Peyer's patch (tissue), 4 donors: Measurements from ENCODE around the gene BTBD1. TPM values are rescaled to one million over a fixed set of nuclear protein-coding genes. Genes with fewer than 3 reads are reported as not detected.
A peak's percentile ranks its signal among the peaks of the same experiment; 100 is the strongest.

ENCODE experiments used
- DNase-seq, 3 donors: peaks; one replicate each; pipeline ENCODE4 v3.0.0-alpha.2; 2017 to 2019
- H3K27ac ChIP-seq, 4 donors: fragments of 200-600 bp; sonication (generic); one replicate each; pipeline ENCODE4 v1.5.1; 2016 to 2019
- H3K27me3 ChIP-seq, 2 donors: fragments of 200-600 bp; sonication (generic); one replicate each; pipeline ENCODE4 v1.5.1; 2019
- H3K36me3 ChIP-seq, 3 donors: fragments of 200-600 bp; sonication (generic); one replicate each; pipeline ENCODE4 v1.5.1; 2016 to 2019
- H3K4me1 ChIP-seq, 4 donors: fragments of 200-600 bp; sonication (generic); one replicate each; pipeline ENCODE4 v1.5.1; 2016 to 2019
- H3K4me3 ChIP-seq, 4 donors: fragments of 200-600 bp; sonication (generic); 1 replicate in 3 of 4; 2 replicates in 1 of 4; pipeline ENCODE4 v1.5.1; 2016 to 2019; ENCODE audit warnings: mild to moderate bottlenecking in 1 of 4
- H3K9me3 ChIP-seq, 4 donors: fragments of 200-600 bp; sonication (generic); one replicate each; pipeline ENCODE4 v1.5.1; 2016 to 2019; ENCODE audit warnings: mild to moderate bottlenecking in 1 of 4
- POLR2A ChIP-seq, 2 donors: fragments of 450-650 bp; IDR thresholded peaks; one replicate each; pipeline ENCODE4 v1.5.1; 2017; ENCODE audit warnings: antibody characterized with exemption in 2 of 2, mild to moderate bottlenecking in 2 of 2, moderate library complexity in 2 of 2
- total RNA-seq, 4 donors: library from RNA; depleted of rRNA; stranded (reverse); fragments of >200 nt; gene quantifications; one replicate each; pipeline ENCODE4 v1.1.0, GENCODE V29; 2016
- TF ChIP-seq, protein P1 (sequence below), 6 experiments: fragments of 450-650 bp in 4 of 6; fragments of 200-600 bp in 2 of 6; sonication (generic) in 1 of 6; IDR thresholded peaks; one replicate each; pipeline ENCODE4 v1.5.1; 2017 to 2019; ENCODE audit warnings: antibody characterized with exemption in 6 of 6, mild to moderate bottlenecking in 3 of 6, moderate library complexity in 1 of 6

Gene BTBD1
- total RNA-seq, 4 donors from 2014 or later, result 58.7 to 74.6 (median 68.9) TPM

DNA sequence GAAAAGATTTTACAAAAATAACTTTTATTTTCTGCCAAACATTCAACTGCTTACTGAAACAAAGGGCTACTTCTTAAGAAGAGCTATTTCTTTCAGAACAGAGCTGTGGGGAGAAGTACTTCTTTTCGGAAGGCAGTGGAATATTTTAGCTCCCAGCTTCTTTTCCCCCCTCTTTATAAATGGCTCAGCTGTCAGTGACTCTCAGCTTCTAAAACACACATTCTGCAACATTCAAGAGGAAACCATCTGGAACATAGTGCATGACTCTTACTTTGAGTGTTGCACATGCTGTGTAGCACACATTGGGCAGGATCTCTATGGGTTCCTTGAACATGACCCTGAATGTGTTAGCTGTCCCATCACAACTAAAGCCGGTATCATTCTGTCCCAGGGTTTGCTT, 48.6 kb downstream of the BTBD1 start:
- H3K27ac ChIP-seq, result no peak overlapping the region
- H3K4me1 ChIP-seq, result no peaks in the 10 kb centered on the region
- no peaks in the 10 kb centered on the region for H3K9me3 ChIP-seq
- no peak for DNase-seq
- no peaks in the 10 kb centered on the region for H3K27me3 ChIP-seq
- TF ChIP-seq, protein P1, sequence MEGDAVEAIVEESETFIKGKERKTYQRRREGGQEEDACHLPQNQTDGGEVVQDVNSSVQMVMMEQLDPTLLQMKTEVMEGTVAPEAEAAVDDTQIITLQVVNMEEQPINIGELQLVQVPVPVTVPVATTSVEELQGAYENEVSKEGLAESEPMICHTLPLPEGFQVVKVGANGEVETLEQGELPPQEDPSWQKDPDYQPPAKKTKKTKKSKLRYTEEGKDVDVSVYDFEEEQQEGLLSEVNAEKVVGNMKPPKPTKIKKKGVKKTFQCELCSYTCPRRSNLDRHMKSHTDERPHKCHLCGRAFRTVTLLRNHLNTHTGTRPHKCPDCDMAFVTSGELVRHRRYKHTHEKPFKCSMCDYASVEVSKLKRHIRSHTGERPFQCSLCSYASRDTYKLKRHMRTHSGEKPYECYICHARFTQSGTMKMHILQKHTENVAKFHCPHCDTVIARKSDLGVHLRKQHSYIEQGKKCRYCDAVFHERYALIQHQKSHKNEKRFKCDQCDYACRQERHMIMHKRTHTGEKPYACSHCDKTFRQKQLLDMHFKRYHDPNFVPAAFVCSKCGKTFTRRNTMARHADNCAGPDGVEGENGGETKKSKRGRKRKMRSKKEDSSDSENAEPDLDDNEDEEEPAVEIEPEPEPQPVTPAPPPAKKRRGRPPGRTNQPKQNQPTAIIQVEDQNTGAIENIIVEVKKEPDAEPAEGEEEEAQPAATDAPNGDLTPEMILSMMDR (IDR thresholded peaks at IDR 0.05), result no peak
- no peak for TF ChIP-seq POLR2A (IDR thresholded peaks at IDR 0.05)
- peaks cover 0 to 51% (median 0%) of the 10 kb centered on the region in 3 donors for H3K36me3 ChIP-seq
- H3K4me3 ChIP-seq, result no peak overlapping the region

- H3K4me1 ChIP-seq, result peaks cover 0 to 7% (median 1%) of the 10 kb centered on the region in 4 donors
- H3K27me3 ChIP-seq, result no peaks in the 10 kb centered on the region
- no peak for DNase-seq
- no peak overlapping the region for H3K4me3 ChIP-seq
- no peaks in the 10 kb centered on the region for H3K9me3 ChIP-seq
- H3K36me3 ChIP-seq, result peaks cover 0 to 46% (median 0%) of the 10 kb centered on the region in 3 donors
- TF ChIP-seq, protein P1 (IDR thresholded peaks at IDR 0.05), result no peak
- no peak for TF ChIP-seq POLR2A (IDR thresholded peaks at IDR 0.05)
- H3K27ac ChIP-seq, result no peak overlapping the region
Measured at GRCh38 chr15:83016906-83017305, 50.1 kb downstream of the BTBD1 start.

DNA sequence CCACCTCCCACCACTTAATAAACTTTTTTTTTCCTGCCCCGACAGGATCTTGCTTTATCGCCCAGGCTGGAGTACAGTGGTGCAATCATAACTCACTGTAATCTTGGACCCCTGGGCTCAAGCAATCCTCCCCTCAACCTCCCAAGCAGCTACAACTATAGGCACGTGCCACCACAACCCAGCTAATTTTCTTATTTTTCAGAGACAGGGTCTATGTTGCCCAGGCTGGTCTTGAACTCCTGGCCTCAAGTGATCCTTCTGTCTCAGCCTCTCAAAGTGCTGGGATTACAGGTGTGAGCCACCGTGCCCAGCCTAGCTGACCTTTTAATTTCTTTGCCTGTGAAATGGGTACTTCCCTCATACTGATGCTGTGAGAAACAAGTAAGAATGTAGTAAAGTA, 51.7 kb downstream of the BTBD1 start:
- Histone ChIP-seq H3K9me3 (no peaks in the 10 kb centered on the region), H3K27ac (no peak overlapping the region), H3K36me3 (peaks cover 0 to 37% (median 0%) of the 10 kb centered on the region in 3 donors), H3K4me3 (no peak overlapping the region), H3K27me3 (no peaks in the 10 kb centered on the region), H3K4me1 (peaks cover 0 to 13% (median 6%) of the 10 kb centered on the region in 4 donors)
- TF ChIP-seq, protein P1 (IDR thresholded peaks at IDR 0.05), result no peak
- no peak for TF ChIP-seq POLR2A (IDR thresholded peaks at IDR 0.05)
- no peak for DNase-seq

GRCh38 chr15:83014205-83014653, 52.8 kb downstream of the BTBD1 start:
- Histone ChIP-seq H3K36me3 (peaks cover 0 to 32% (median 0%) of the 10 kb centered on the region in 3 donors), H3K27ac (no peak overlapping the region), H3K4me3 (no peak overlapping the region), H3K9me3 (no peaks in the 10 kb centered on the region), H3K27me3 (no peaks in the 10 kb centered on the region), H3K4me1 (peaks cover 0 to 21% (median 8%) of the 10 kb centered on the region in 4 donors)
- no peak for TF ChIP-seq POLR2A (IDR thresholded peaks at IDR 0.05)
- TF ChIP-seq, protein P1 (IDR thresholded peaks at IDR 0.05), result no peak
- DNase-seq, result no peak

DNA sequence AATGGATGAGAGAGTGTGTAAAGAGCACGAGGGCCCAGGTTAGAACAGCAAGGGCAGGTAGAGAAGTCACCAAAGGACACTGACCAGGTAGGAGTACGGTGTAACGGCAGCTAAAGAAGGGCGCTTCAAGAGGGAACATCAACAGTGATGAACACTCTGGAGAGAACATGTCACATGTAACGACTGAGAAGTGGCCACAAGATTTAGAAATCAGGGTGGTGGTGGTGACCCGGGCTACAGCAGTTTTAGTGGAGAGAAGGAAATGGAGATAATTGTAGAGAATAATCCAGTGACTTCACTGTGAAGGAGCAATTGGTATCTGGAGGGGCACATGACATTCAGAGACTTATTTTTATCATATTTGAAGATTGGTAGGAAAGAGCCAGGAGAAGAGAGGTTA, 54.4 kb downstream of the BTBD1 start:
- TF ChIP-seq POLR2A (IDR thresholded peaks at IDR 0.05), result no peak
- TF ChIP-seq, protein P1 (IDR thresholded peaks at IDR 0.05), result no peak
- no peak overlapping the region for H3K27ac ChIP-seq
- no peak overlapping the region for H3K4me3 ChIP-seq
- H3K9me3 ChIP-seq, result no peaks in the 10 kb centered on the region
- peaks cover 0 to 34% (median 0%) of the 10 kb centered on the region in 3 donors for H3K36me3 ChIP-seq
- H3K4me1 ChIP-seq, result peaks cover 0 to 21% (median 8%) of the 10 kb centered on the region in 4 donors
- DNase-seq, result no peak
- H3K27me3 ChIP-seq, result no peaks in the 10 kb centered on the region

DNA sequence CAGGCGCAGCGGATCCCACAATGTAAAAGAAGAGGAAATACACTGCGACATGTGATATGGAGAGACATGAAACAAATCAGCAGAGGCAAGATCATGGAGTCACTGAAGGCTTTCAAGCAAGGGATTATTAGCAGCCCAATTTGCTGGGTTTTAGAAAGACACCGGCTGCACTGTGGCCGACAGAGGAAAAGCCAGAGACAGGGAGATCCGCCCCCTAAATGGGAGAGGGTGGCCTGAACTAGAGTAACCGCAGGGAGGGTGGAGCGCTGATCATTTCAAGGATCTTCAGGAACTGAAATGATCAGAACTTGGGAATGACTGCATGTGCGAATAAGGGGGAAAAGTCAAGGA, 55.0 kb downstream of the BTBD1 start:
- peak overlapping the region; percentile 70 to 90 (median 84) for H3K27ac ChIP-seq
- no peak for DNase-seq
- no peaks in the 10 kb centered on the region for H3K9me3 ChIP-seq
- TF ChIP-seq POLR2A (IDR thresholded peaks at IDR 0.05), result no peak
- TF ChIP-seq, protein P1 (IDR thresholded peaks at IDR 0.05), result no peak
- H3K4me1 ChIP-seq, result peaks cover 0 to 21% (median 8%) of the 10 kb centered on the region in 4 donors
- peaks cover 0 to 34% (median 0%) of the 10 kb centered on the region in 3 donors for H3K36me3 ChIP-seq
- H3K4me3 ChIP-seq, result peak overlapping the region; percentile 67 to 94 (median 80)
- no peaks in the 10 kb centered on the region for H3K27me3 ChIP-seq
